Measurements from ENCODE around the gene RAB24.
"Not testable (repeated sequence)": the region's sequence is repeated elsewhere in the genome, so short reads cannot be mapped to it uniquely, and the experiment has no call there.

RAB24 gene

GRCh38 chr5:177293819-177294581 is 9.5 kb downstream of the RAB24 start:
- DNase-seq (ENCODE audit: low read depth): no peak

DNA sequence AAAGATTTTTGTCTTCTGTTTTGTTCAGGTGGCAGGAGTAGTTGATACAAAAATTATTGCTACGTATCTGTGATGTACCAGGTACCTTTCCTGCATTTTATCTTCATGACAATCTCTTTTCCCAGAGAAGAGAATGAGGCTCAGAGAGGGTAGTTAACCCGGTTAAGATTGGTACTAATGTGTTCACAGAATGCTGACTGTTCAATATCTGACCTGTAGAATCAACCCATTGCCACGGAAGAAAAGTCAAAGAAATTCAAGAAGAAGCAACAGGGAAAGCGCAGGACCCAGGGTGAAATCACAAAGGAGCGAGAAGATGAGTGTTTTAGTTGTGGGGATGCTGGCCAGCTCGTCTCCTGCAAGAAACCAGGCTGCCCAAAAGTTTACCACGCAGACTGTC is 11.8 kb downstream of the RAB24 start:
- no peak for DNase-seq (ENCODE audit: low read depth)

GRCh38 chr5:177290816-177291596 is 12.5 kb downstream of the RAB24 start:
- no peak for DNase-seq (ENCODE audit: low read depth)

DNA sequence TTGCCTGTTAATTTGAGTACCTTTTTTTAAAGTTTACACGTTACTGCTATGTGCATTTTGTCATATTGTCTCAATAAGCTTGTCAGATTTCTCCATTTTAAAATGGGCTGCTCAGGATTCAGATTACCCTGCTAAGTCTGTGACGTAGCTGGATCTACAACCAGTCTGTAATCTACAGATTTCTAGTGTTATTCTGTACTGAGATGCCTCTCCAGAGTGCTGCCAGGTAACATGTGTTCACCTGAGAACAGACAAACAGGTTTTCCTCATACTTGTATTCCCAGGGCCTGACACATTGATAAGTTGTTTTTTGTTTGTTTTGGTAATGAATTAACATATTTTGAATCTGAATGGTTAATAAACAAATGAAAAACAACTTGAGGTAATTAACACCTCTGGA is 15.3 kb downstream of the RAB24 start:
- DNase-seq (ENCODE audit: low read depth): no peak

GRCh38 chr5:177276886-177277285 is 26.6 kb downstream of the RAB24 start:
- no peak for DNase-seq (ENCODE audit: low read depth)

DNA sequence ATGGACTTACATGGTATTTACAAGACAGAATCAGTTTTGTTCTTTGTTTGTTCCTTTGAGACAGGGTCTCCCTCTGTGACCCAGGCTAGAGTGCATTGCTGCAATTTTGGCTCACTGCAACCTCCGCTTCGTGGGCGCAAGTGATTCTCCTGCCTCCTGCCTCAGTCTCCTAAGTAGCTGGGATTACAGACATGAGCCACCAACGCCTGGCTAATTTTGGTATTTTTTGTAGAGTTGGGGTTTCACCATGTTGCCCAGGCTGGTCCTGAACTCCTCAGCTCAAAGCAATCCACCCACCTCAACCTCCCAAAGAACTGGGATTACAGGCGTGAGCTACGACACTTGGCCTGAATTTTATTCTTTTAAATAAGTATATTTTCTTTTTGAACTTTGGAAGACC is 27.6 kb downstream of the RAB24 start:
- DNase-seq (ENCODE audit: low read depth): no peak

GRCh38 chr5:177271113-177271512 is 32.4 kb downstream of the RAB24 start:
- no peak for DNase-seq (ENCODE audit: low read depth)

DNA sequence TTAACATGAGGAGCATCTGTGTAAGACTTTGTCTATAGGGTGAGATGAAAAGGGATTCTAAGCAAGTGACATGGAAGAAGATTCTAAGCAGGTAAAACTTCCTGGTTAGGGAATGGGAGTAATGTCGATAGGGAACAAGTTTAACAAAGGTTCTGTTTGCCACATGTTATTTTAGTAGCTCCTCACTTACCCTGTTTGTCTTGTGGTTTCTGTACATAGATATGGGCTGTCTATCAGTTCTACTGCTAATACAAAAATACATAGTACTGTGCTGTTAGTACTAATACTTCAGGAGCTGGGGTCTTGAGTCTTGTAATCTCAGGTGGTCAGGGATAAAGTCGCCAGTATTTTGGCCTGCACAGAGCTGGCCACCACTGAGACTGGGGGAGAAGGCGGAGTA is 32.9 kb downstream of the RAB24 start:
- no peak for DNase-seq (ENCODE audit: low read depth)

DNA sequence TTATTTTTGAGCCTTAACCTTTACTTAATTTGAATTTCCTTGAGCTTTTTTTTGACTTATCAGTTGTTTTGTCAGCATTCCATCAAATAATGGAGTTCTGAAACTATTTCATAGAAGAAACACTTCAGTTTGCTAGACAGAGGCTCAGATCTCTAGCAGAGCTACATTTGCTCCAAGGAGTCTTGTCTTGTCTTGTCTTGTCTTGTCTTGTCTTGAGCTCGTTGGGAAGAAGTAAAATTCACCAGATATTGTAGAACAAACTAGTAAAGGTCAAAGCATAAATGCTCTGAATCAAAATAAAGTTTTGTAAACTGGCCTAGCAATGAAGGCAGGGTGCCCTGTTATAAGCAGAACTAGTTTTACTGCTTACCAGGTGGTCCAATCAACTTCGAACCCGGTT is 33.5 kb downstream of the RAB24 start:
- DNase-seq (ENCODE audit: low read depth): no peak

DNA sequence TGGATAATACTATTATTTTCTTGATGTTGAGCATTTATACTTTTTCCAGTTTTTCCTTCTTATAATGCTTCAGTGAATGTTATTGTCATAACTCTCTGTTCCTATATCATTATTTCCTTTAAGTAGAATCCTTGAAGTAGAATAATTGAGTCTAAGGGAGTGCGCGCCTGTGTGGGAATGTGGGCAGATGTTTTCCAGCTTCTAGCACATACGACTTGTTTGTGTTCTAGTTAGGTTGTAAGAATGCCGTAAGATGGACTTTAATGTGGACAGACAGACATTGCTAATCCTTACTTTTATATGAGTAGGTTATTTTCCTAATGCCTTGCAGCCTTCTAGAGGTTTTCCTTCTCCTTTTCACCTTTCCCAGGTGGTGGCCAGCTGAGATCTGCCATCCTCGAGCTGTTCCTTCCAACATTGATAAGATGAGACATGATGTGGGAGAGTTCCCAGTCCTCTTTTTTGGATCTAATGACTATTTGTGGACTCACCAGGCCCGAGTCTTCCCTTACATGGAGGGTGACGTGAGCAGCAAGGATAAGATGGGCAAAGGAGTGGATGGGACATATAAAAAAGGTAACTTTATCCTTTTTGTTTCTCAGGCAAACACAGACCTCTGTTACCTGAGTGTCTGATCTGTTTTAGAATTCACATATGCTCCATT is 34.2 kb downstream of the RAB24 start:
- no peak for DNase-seq (ENCODE audit: low read depth)

DNA sequence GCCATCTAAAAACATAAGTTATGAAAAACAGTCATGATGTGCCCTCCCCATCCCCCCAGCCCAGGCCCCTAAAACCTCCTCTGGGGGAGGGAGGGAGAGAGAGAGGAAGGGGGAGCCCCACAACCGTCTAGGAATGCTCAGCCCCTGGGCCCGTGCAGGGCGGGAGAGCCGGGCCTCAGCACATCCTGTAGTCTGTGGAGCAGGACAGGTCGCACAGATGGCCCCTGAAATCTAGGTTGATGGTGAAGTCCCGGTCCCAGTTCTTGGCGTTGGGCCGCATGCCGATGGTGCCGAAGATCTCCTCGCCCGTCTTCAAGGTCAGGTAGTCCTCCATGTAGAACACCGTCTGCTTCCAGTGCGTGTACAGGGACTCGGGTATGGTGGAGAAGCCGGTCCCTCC is 38.1 kb downstream of the RAB24 start:
- no peak for DNase-seq (ENCODE audit: low read depth)

DNA sequence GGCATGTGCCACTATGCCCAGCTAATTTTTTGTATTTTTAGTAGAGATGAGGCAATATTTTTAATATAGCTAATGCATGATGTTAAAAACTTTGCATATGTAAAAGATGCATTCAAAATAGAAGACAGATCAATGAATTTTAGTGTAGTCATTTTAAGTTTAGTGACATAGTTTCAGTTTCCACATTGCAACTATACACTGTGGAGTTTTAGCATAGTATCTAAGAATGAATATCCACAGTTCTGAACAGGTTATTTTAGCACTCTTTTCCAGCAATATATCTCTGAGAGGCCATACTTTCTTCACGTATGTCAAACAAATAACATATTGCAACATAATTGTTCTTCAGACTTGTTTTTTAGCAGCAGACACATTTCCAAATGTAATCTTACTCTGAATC is 39.3 kb downstream of the RAB24 start:
- no peak for DNase-seq (ENCODE audit: low read depth)

DNA sequence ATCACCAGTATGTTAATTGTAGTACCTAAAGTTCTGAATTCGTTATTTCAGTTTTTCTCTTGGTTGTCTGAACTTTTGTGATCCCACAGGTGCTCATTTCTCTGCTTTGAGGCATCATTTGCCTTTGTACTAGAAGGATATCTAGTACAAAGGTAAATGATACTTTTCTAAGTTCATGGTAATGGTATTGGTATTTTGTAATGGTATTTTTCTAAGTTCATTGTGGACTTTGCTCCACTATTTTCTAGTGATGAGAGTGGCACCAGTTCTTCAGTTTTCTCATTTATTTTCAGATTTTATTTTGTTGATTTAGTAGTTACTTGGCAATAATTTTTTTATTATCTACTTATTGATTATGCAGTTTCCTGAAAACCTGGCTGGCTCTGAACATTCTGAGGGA is 42.0 kb downstream of the RAB24 start:
- no peak for DNase-seq (ENCODE audit: low read depth)

GRCh38 chr5:177260961-177261360 is 42.6 kb downstream of the RAB24 start:
- DNase-seq (ENCODE audit: low read depth): no peak

DNA sequence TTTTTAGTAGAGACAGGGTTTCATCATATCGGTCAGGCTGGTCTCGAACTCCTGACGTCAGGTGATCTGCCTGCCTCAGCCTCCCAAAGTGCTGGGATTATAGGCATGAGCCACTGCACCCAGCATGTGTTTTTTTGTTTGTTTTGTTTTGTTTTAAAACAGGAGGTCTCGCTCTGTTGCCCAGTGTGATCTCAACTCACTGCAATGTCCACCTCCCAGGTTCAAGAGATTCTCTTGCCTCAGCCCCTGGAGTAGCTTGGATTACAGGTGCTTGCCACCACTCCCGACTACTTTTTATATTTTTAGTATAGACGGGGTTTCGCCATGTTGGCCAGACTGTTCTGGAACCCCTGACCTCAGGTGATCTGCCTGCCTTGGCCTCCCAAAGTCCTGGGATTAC is 44.8 kb downstream of the RAB24 start:
- not testable (repeated sequence) for DNase-seq (ENCODE audit: low read depth)

- DNase-seq (ENCODE audit: low read depth): no peak
Observed at GRCh38 chr5:177256296-177256695, 47.2 kb downstream of the RAB24 start.

- no peak for DNase-seq (ENCODE audit: low read depth)
Observed at GRCh38 chr5:177253252-177253651, 50.3 kb downstream of the RAB24 start.
